Sigmoid colon (tissue), 7 donors: ENCODE data around the gene TMEM132D. TPM values are rescaled to one million over a fixed set of nuclear protein-coding genes. Genes with fewer than 3 reads are reported as not detected.

ENCODE experiments used
- DNase-seq: peaks from one replicate; pipeline ENCODE4 v3.0.0-alpha.2; 2019
- H3K27ac ChIP-seq, 4 donors: fragments of 200-600 bp; sonication (generic); one replicate each; pipeline ENCODE4 v1.5.1; 2016 to 2019; ENCODE audit warnings: mild to moderate bottlenecking in 1 of 4
- H3K27me3 ChIP-seq, 3 donors: fragments of 200-600 bp; sonication (generic); one replicate each; pipeline ENCODE4 v1.5.1; 2019; ENCODE audit warnings: mild to moderate bottlenecking in 1 of 3
- H3K36me3 ChIP-seq, 4 donors: fragments of 200-600 bp; sonication (generic); one replicate each; pipeline ENCODE4 v1.5.1; 2016 to 2019
- H3K4me1 ChIP-seq, 4 donors: fragments of 200-600 bp; sonication (generic); one replicate each; pipeline ENCODE4 v1.5.1; 2017 to 2019
- H3K4me3 ChIP-seq, 4 donors: fragments of 200-600 bp; sonication (generic); one replicate each; pipeline ENCODE4 v1.5.1; 2017 to 2019; ENCODE audit warnings: mild to moderate bottlenecking in 2 of 4, moderate library complexity in 1 of 4
- H3K9me3 ChIP-seq, 4 donors: fragments of 200-600 bp in 3 of 4; sonication (generic) in 3 of 4; one replicate each; pipeline versions ENCODE4 v1.5.1 to v1.6.1; 2013 to 2019
- CTCF ChIP-seq, 4 experiments: fragments of 450-650 bp in 3 of 4; fragments of 200-600 bp in 1 of 4; IDR thresholded peaks; one replicate each; pipeline ENCODE4 v1.5.1; 2016 to 2019; ENCODE audit warnings: antibody characterized with exemption in 4 of 4, mild to moderate bottlenecking in 3 of 4, moderate library complexity in 2 of 4
- EP300 ChIP-seq, 4 donors: sonication (generic); formaldehyde crosslinking; IDR thresholded peaks; one replicate each; pipeline ENCODE4 v1.6.1; 2017; ENCODE audit warnings: antibody characterized with exemption in 4 of 4
- POLR2A ChIP-seq, 2 donors: fragments of 450-650 bp; IDR thresholded peaks; one replicate each; pipeline ENCODE4 v1.6.1; 2016; ENCODE audit warnings: antibody characterized with exemption in 2 of 2, mild to moderate bottlenecking in 2 of 2, moderate library complexity in 2 of 2
- POLR2AphosphoS5 ChIP-seq, 4 donors: sonication (generic); formaldehyde crosslinking; IDR thresholded peaks; one replicate each; pipeline ENCODE4 v1.6.1; 2017; ENCODE audit warnings: antibody characterized with exemption in 4 of 4
- WGBS, 2 donors: extraction: QIAGEN DNeasy Blood & Tissue Kit; methylation state at CpG; one replicate each; pipeline ENCODE4 v1.1.7; 2013; 5-methylcytosine and 5-hydroxymethylcytosine counted together
- intact Hi-C: fragments of 100-400 bp; cut with DNase I; formaldehyde crosslinking; loops from one replicate; pipeline ENCODE4 v1.15.1; 2023
- polyA plus RNA-seq, 3 donors: library from polyadenylated mRNA; stranded (reverse); fragments of 200-250 nt; gene quantifications; one replicate each; pipeline ENCODE4 v1.2.3, GENCODE V29; 2013
- total RNA-seq, 4 donors: library from RNA; depleted of rRNA; stranded (reverse); fragments of >200 nt; gene quantifications; one replicate each; pipeline ENCODE4 v1.1.0, GENCODE V29; 2016
- donor health status: healthy with polysubstance abuse.
- donor health status: Bipolar disorder and iron deficiency.
- donor health status: healthy.

TMEM132D gene
- total and polyA plus RNA-seq, 7 donors, result under 0.01 to 0.03 (median under 0.01) TPM; not detected in 3

- DNase-seq, result no peak
- Histone ChIP-seq H3K36me3 (no peaks in the 10 kb centered on the region), H3K27me3 (no peaks in the 10 kb centered on the region), H3K27ac (no peak overlapping the region), H3K4me3 (no peak overlapping the region), H3K4me1 (no peaks in the 10 kb centered on the region), H3K9me3 (peaks cover 0 to 3% (median 0%) of the 10 kb centered on the region in 4 donors)
- no peak for TF ChIP-seq POLR2AphosphoS5 (IDR thresholded peaks at IDR 0.05)
- no peak for TF ChIP-seq EP300 (IDR thresholded peaks at IDR 0.05)
- TF ChIP-seq CTCF (IDR thresholded peaks at IDR 0.05), result no peak
- TF ChIP-seq POLR2A (IDR thresholded peaks at IDR 0.05), result no peak
- WGBS, 2 donors, result 82 to 87% methylated on average over 5 of the region's 5 CpGs
- intact Hi-C loops, result no loop called here
Measured at GRCh38 chr12:129566800-129567199, 337.0 kb downstream of the TMEM132D start.

GRCh38 chr12:129564768-129565167 is 339.1 kb downstream of the TMEM132D start:
- H3K4me1 ChIP-seq, result no peaks in the 10 kb centered on the region
- no peak overlapping the region for H3K4me3 ChIP-seq
- intact Hi-C loops, result no loop called here
- H3K9me3 ChIP-seq, result peaks cover 0 to 3% (median 0%) of the 10 kb centered on the region in 4 donors
- no peaks in the 10 kb centered on the region for H3K27me3 ChIP-seq
- TF ChIP-seq POLR2A (IDR thresholded peaks at IDR 0.05) (no peak), CTCF (IDR thresholded peaks at IDR 0.05) (no peak), POLR2AphosphoS5 (IDR thresholded peaks at IDR 0.05) (no peak), EP300 (IDR thresholded peaks at IDR 0.05) (no peak)
- 71 to 90% methylated on average over 2 of the region's 2 CpGs for WGBS, 2 donors
- H3K27ac ChIP-seq, result no peak overlapping the region
- no peak for DNase-seq
- H3K36me3 ChIP-seq, result no peaks in the 10 kb centered on the region

- 74 to 85% methylated on average over 2 of the region's 2 CpGs for WGBS, 2 donors
- Histone ChIP-seq H3K4me3 (no peak overlapping the region), H3K4me1 (no peaks in the 10 kb centered on the region), H3K27me3 (no peaks in the 10 kb centered on the region), H3K27ac (no peak overlapping the region), H3K36me3 (no peaks in the 10 kb centered on the region), H3K9me3 (peaks cover 0 to 4% (median 0%) of the 10 kb centered on the region in 4 donors)
- DNase-seq, result no peak
- TF ChIP-seq EP300 (IDR thresholded peaks at IDR 0.05) (no peak), CTCF (IDR thresholded peaks at IDR 0.05) (no peak), POLR2AphosphoS5 (IDR thresholded peaks at IDR 0.05) (no peak), POLR2A (IDR thresholded peaks at IDR 0.05) (no peak)
- intact Hi-C loops, result no loop called here
Measured at GRCh38 chr12:129563266-129563665, 340.6 kb downstream of the TMEM132D start.

GRCh38 chr12:129561304-129561703 is 342.5 kb downstream of the TMEM132D start:
- intact Hi-C loops, result no loop called here
- TF ChIP-seq POLR2AphosphoS5 (IDR thresholded peaks at IDR 0.05) (no peak), EP300 (IDR thresholded peaks at IDR 0.05) (no peak), CTCF (IDR thresholded peaks at IDR 0.05) (no peak), POLR2A (IDR thresholded peaks at IDR 0.05) (no peak)
- WGBS, 2 donors, result 76 to 85% methylated on average over 2 of the region's 2 CpGs

GRCh38 chr12:129559776-129560175 is 344.0 kb downstream of the TMEM132D start:
- Histone ChIP-seq H3K27ac (no peak overlapping the region), H3K36me3 (no peaks in the 10 kb centered on the region), H3K4me1 (no peaks in the 10 kb centered on the region), H3K9me3 (peaks cover 0 to 8% (median 0%) of the 10 kb centered on the region in 4 donors), H3K4me3 (no peak overlapping the region), H3K27me3 (no peaks in the 10 kb centered on the region)
- no peak for DNase-seq
- 80 to 85% methylated on average over 4 of the region's 4 CpGs for WGBS, 2 donors
- TF ChIP-seq CTCF (IDR thresholded peaks at IDR 0.05) (no peak), EP300 (IDR thresholded peaks at IDR 0.05) (no peak)
- intact Hi-C loops, result no loop called here

More at GRCh38 chr12:129561304-129561703, 342.5 kb downstream of the TMEM132D start:
- H3K9me3 ChIP-seq, result peaks cover 0 to 8% (median 0%) of the 10 kb centered on the region in 4 donors
- H3K4me3 ChIP-seq, result no peak overlapping the region
- H3K4me1 ChIP-seq, result no peaks in the 10 kb centered on the region
- no peak for DNase-seq
- H3K27me3 ChIP-seq, result no peaks in the 10 kb centered on the region
- H3K36me3 ChIP-seq, result no peaks in the 10 kb centered on the region
- H3K27ac ChIP-seq, result no peak overlapping the region
